ENCODE measurements around the gene LOX.
"Not testable (repeated sequence)": the region's sequence is repeated elsewhere in the genome, so short reads cannot be mapped to it uniquely, and the experiment has no call there.

Gene LOX

GRCh38 chr5:122097391-122097790 lies 19.3 kb upstream of the LOX start:
- Histone ChIP-seq H3K36me3 (ENCODE audit: control insufficient read depth in 2 of 2, insufficient read depth in 2 of 2, low read length in 2 of 2) (no peaks in the 10 kb centered on the region), H3K27me3 (ENCODE audit: control insufficient read depth in 2 of 2, insufficient read depth in 2 of 2, low read length in 2 of 2) (no peaks in the 10 kb centered on the region), H3K4me1 (ENCODE audit: control insufficient read depth in 2 of 2, insufficient read depth in 2 of 2, low read length in 2 of 2) (no peaks in the 10 kb centered on the region), H3K9ac (ENCODE audit: low read depth in 1 of 2, low read length in 2 of 2) (no peak overlapping the region), H3K4me3 (ENCODE audit: low read length in 2 of 2) (no peak overlapping the region), H3K27ac (ENCODE audit: low read depth in 2 of 2, low read length in 2 of 2) (no peak overlapping the region), H3K9me3 (ENCODE audit: control insufficient read depth in 2 of 2, low read length in 2 of 2) (no peaks in the 10 kb centered on the region)

GRCh38 chr5:122095158-122095557 lies 17.1 kb upstream of the LOX start:
- H3K36me3 ChIP-seq (ENCODE audit: control insufficient read depth in 2 of 2, insufficient read depth in 2 of 2, low read length in 2 of 2), result no peaks in the 10 kb centered on the region
- no peaks in the 10 kb centered on the region for H3K27me3 ChIP-seq (ENCODE audit: control insufficient read depth in 2 of 2, insufficient read depth in 2 of 2, low read length in 2 of 2)
- H3K9me3 ChIP-seq (ENCODE audit: control insufficient read depth in 2 of 2, low read length in 2 of 2), result no peaks in the 10 kb centered on the region
- no peak overlapping the region for H3K27ac ChIP-seq (ENCODE audit: low read depth in 2 of 2, low read length in 2 of 2)
- H3K4me1 ChIP-seq (ENCODE audit: control insufficient read depth in 2 of 2, insufficient read depth in 2 of 2, low read length in 2 of 2), result no peaks in the 10 kb centered on the region
- H3K9ac ChIP-seq (ENCODE audit: low read depth in 1 of 2, low read length in 2 of 2), result no peak overlapping the region
- no peak overlapping the region for H3K4me3 ChIP-seq (ENCODE audit: low read length in 2 of 2)

GRCh38 chr5:122094251-122094650 lies 16.2 kb upstream of the LOX start:
- not testable (repeated sequence) for H3K9me3 ChIP-seq (ENCODE audit: control insufficient read depth in 2 of 2, low read length in 2 of 2); H3K36me3 ChIP-seq (ENCODE audit: control insufficient read depth in 2 of 2, insufficient read depth in 2 of 2, low read length in 2 of 2); H3K9ac ChIP-seq (ENCODE audit: low read depth in 1 of 2, low read length in 2 of 2); H3K27me3 ChIP-seq (ENCODE audit: control insufficient read depth in 2 of 2, insufficient read depth in 2 of 2, low read length in 2 of 2); H3K4me1 ChIP-seq (ENCODE audit: control insufficient read depth in 2 of 2, insufficient read depth in 2 of 2, low read length in 2 of 2); H3K4me3 ChIP-seq (ENCODE audit: low read length in 2 of 2); H3K27ac ChIP-seq (ENCODE audit: low read depth in 2 of 2, low read length in 2 of 2)

GRCh38 chr5:122093415-122094180 lies 15.5 kb upstream of the LOX start:
- H3K27ac ChIP-seq (ENCODE audit: low read depth in 2 of 2, low read length in 2 of 2), result no peak overlapping the region
- H3K4me1 ChIP-seq (ENCODE audit: control insufficient read depth in 2 of 2, insufficient read depth in 2 of 2, low read length in 2 of 2), result no peaks in the 10 kb centered on the region
- no peak overlapping the region for H3K4me3 ChIP-seq (ENCODE audit: low read length in 2 of 2)
- no peaks in the 10 kb centered on the region for H3K36me3 ChIP-seq (ENCODE audit: control insufficient read depth in 2 of 2, insufficient read depth in 2 of 2, low read length in 2 of 2)
- H3K9me3 ChIP-seq (ENCODE audit: control insufficient read depth in 2 of 2, low read length in 2 of 2), result no peaks in the 10 kb centered on the region
- no peaks in the 10 kb centered on the region for H3K27me3 ChIP-seq (ENCODE audit: control insufficient read depth in 2 of 2, insufficient read depth in 2 of 2, low read length in 2 of 2)
- no peak overlapping the region for H3K9ac ChIP-seq (ENCODE audit: low read depth in 1 of 2, low read length in 2 of 2)

- Histone ChIP-seq H3K9me3 (ENCODE audit: control insufficient read depth in 2 of 2, low read length in 2 of 2) (no peaks in the 10 kb centered on the region), H3K9ac (ENCODE audit: low read depth in 1 of 2, low read length in 2 of 2) (no peak overlapping the region), H3K4me3 (ENCODE audit: low read length in 2 of 2) (no peak overlapping the region), H3K27ac (ENCODE audit: low read depth in 2 of 2, low read length in 2 of 2) (no peak overlapping the region), H3K36me3 (ENCODE audit: control insufficient read depth in 2 of 2, insufficient read depth in 2 of 2, low read length in 2 of 2) (no peaks in the 10 kb centered on the region), H3K27me3 (ENCODE audit: control insufficient read depth in 2 of 2, insufficient read depth in 2 of 2, low read length in 2 of 2) (no peaks in the 10 kb centered on the region), H3K4me1 (ENCODE audit: control insufficient read depth in 2 of 2, insufficient read depth in 2 of 2, low read length in 2 of 2) (no peaks in the 10 kb centered on the region)
Observed at GRCh38 chr5:122091936-122092600, 14.0 kb upstream of the LOX start.

- no peaks in the 10 kb centered on the region for H3K9me3 ChIP-seq (ENCODE audit: control insufficient read depth in 2 of 2, low read length in 2 of 2)
- no peaks in the 10 kb centered on the region for H3K4me1 ChIP-seq (ENCODE audit: control insufficient read depth in 2 of 2, insufficient read depth in 2 of 2, low read length in 2 of 2)
- H3K27ac ChIP-seq (ENCODE audit: low read depth in 2 of 2, low read length in 2 of 2), result no peak overlapping the region
- no peaks in the 10 kb centered on the region for H3K36me3 ChIP-seq (ENCODE audit: control insufficient read depth in 2 of 2, insufficient read depth in 2 of 2, low read length in 2 of 2)
- no peak overlapping the region for H3K9ac ChIP-seq (ENCODE audit: low read depth in 1 of 2, low read length in 2 of 2)
- H3K4me3 ChIP-seq (ENCODE audit: low read length in 2 of 2), result no peak overlapping the region
- no peaks in the 10 kb centered on the region for H3K27me3 ChIP-seq (ENCODE audit: control insufficient read depth in 2 of 2, insufficient read depth in 2 of 2, low read length in 2 of 2)
Observed at GRCh38 chr5:122089096-122090013, 11.3 kb upstream of the LOX start.

- Histone ChIP-seq H3K9ac (ENCODE audit: low read depth in 1 of 2, low read length in 2 of 2) (no peak overlapping the region), H3K4me3 (ENCODE audit: low read length in 2 of 2) (no peak overlapping the region), H3K27me3 (ENCODE audit: control insufficient read depth in 2 of 2, insufficient read depth in 2 of 2, low read length in 2 of 2) (no peaks in the 10 kb centered on the region), H3K27ac (ENCODE audit: low read depth in 2 of 2, low read length in 2 of 2) (no peak overlapping the region), H3K4me1 (ENCODE audit: control insufficient read depth in 2 of 2, insufficient read depth in 2 of 2, low read length in 2 of 2) (no peaks in the 10 kb centered on the region), H3K9me3 (ENCODE audit: control insufficient read depth in 2 of 2, low read length in 2 of 2) (no peaks in the 10 kb centered on the region), H3K36me3 (ENCODE audit: control insufficient read depth in 2 of 2, insufficient read depth in 2 of 2, low read length in 2 of 2) (no peaks in the 10 kb centered on the region)
Observed at GRCh38 chr5:122085041-122085440, 7.0 kb upstream of the LOX start.

GRCh38 chr5:122083535-122083934 lies 5.5 kb upstream of the LOX start:
- H3K27me3 ChIP-seq (ENCODE audit: control insufficient read depth in 2 of 2, insufficient read depth in 2 of 2, low read length in 2 of 2), result peaks cover 2 to 3% of the 10 kb centered on the region in 2 donors

GRCh38 chr5:122081541-122081940 lies 3.5 kb upstream of the LOX start:
- H3K36me3 ChIP-seq (ENCODE audit: control insufficient read depth in 2 of 2, insufficient read depth in 2 of 2, low read length in 2 of 2), result no peaks in the 10 kb centered on the region
- peaks cover 16 to 17% of the 10 kb centered on the region in 2 donors for H3K4me1 ChIP-seq (ENCODE audit: control insufficient read depth in 2 of 2, insufficient read depth in 2 of 2, low read length in 2 of 2)
- H3K9me3 ChIP-seq (ENCODE audit: control insufficient read depth in 2 of 2, low read length in 2 of 2), result no peaks in the 10 kb centered on the region
- H3K27me3 ChIP-seq (ENCODE audit: control insufficient read depth in 2 of 2, insufficient read depth in 2 of 2, low read length in 2 of 2), result peaks cover 5 to 12% of the 10 kb centered on the region in 2 donors
- no peak overlapping the region for H3K9ac ChIP-seq (ENCODE audit: low read depth in 1 of 2, low read length in 2 of 2)
- no peak overlapping the region for H3K27ac ChIP-seq (ENCODE audit: low read depth in 2 of 2, low read length in 2 of 2)
- no peak overlapping the region for H3K4me3 ChIP-seq (ENCODE audit: low read length in 2 of 2)

More at GRCh38 chr5:122083535-122083934, 5.5 kb upstream of the LOX start:
- H3K4me3 ChIP-seq (ENCODE audit: low read length in 2 of 2), result no peak overlapping the region
- H3K4me1 ChIP-seq (ENCODE audit: control insufficient read depth in 2 of 2, insufficient read depth in 2 of 2, low read length in 2 of 2), result no peaks in the 10 kb centered on the region
- H3K27ac ChIP-seq (ENCODE audit: low read depth in 2 of 2, low read length in 2 of 2), result no peak overlapping the region
- H3K9ac ChIP-seq (ENCODE audit: low read depth in 1 of 2, low read length in 2 of 2), result no peak overlapping the region
- no peaks in the 10 kb centered on the region for H3K36me3 ChIP-seq (ENCODE audit: control insufficient read depth in 2 of 2, insufficient read depth in 2 of 2, low read length in 2 of 2)
- no peaks in the 10 kb centered on the region for H3K9me3 ChIP-seq (ENCODE audit: control insufficient read depth in 2 of 2, low read length in 2 of 2)
